ENCODE results near the gene CTDSPL.

The CTDSPL gene

DNA sequence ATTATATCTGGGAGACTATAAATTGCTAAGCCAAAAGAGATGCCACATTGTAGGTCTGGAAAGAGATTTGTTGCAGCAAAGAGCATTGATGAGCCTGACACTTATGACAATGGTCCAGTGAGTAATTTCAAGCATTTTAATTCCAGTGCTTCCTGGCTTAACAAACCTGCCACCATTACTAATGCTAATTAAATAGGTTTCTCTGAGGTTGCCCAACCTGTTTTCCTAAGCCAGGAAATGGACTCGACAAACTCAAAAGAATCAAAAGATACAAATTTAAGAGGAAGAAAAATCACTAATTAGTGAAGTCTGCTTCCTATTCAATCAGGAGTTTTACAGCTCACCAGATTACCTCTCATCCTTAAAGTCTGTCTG lies 36.7 kb upstream of the CTDSPL start:
- Histone ChIP-seq H3K27me3 (replicated peaks; ENCODE audit: control insufficient read depth, insufficient read depth, low read length, poor library complexity, severe bottlenecking) (no peaks in the 10 kb centered on the region), H3K27ac (ENCODE audit: insufficient read depth, low read length, poor library complexity, severe bottlenecking) (no peak overlapping the region), H3K4me3 (ENCODE audit: insufficient read depth, low read depth, low read length, poor library complexity, severe bottlenecking) (no peak overlapping the region), H3K36me3 (ENCODE audit: control insufficient read depth, insufficient read depth, low read length) (no peaks in the 10 kb centered on the region), H3K4me1 (ENCODE audit: control insufficient read depth, insufficient read depth, low read length, poor library complexity, severe bottlenecking) (no peaks in the 10 kb centered on the region), H3K9me3 (ENCODE audit: control insufficient read depth, low read length) (no peaks in the 10 kb centered on the region)
- no peak for DNase-seq

GRCh38 chr3:37825744-37826400 lies 35.8 kb upstream of the CTDSPL start:
- Histone ChIP-seq H3K27ac (ENCODE audit: insufficient read depth, low read length, poor library complexity, severe bottlenecking) (no peak overlapping the region), H3K27me3 (replicated peaks; ENCODE audit: control insufficient read depth, insufficient read depth, low read length, poor library complexity, severe bottlenecking) (no peaks in the 10 kb centered on the region), H3K9me3 (ENCODE audit: control insufficient read depth, low read length) (no peaks in the 10 kb centered on the region), H3K4me3 (ENCODE audit: insufficient read depth, low read depth, low read length, poor library complexity, severe bottlenecking) (no peak overlapping the region), H3K4me1 (ENCODE audit: control insufficient read depth, insufficient read depth, low read length, poor library complexity, severe bottlenecking) (no peaks in the 10 kb centered on the region), H3K36me3 (ENCODE audit: control insufficient read depth, insufficient read depth, low read length) (no peaks in the 10 kb centered on the region)
- no peak for DNase-seq

DNA sequence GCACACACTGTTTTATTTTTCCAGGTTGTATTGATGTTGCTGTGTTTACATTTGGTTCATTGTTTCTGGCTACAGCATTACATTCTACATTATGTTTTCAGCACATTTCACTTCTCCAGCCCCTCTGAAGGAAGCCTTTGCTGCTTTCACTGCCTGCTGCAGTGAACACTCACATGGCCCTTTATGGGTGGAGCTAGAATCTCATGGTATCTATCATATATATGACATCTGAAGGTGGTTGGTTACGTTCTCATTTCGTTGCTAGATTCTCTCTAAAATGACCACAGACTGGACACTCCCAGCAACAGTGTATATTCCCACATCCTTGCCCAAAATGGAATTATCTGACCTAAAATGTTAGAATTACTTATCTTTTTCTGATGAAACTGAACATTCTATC lies 35.2 kb upstream of the CTDSPL start:
- H3K4me1 ChIP-seq (ENCODE audit: control insufficient read depth, insufficient read depth, low read length, poor library complexity, severe bottlenecking): no peaks in the 10 kb centered on the region
- no peak overlapping the region for H3K4me3 ChIP-seq (ENCODE audit: insufficient read depth, low read depth, low read length, poor library complexity, severe bottlenecking)
- DNase-seq: no peak
- H3K9me3 ChIP-seq (ENCODE audit: control insufficient read depth, low read length): no peaks in the 10 kb centered on the region
- H3K27ac ChIP-seq (ENCODE audit: insufficient read depth, low read length, poor library complexity, severe bottlenecking): no peak overlapping the region
- no peaks in the 10 kb centered on the region for H3K36me3 ChIP-seq (ENCODE audit: control insufficient read depth, insufficient read depth, low read length)
- H3K27me3 ChIP-seq (replicated peaks; ENCODE audit: control insufficient read depth, insufficient read depth, low read length, poor library complexity, severe bottlenecking): no peaks in the 10 kb centered on the region

GRCh38 chr3:37826933-37827332 lies 34.7 kb upstream of the CTDSPL start:
- H3K27me3 ChIP-seq (replicated peaks; ENCODE audit: control insufficient read depth, insufficient read depth, low read length, poor library complexity, severe bottlenecking): no peaks in the 10 kb centered on the region
- H3K4me1 ChIP-seq (ENCODE audit: control insufficient read depth, insufficient read depth, low read length, poor library complexity, severe bottlenecking): no peaks in the 10 kb centered on the region
- no peak overlapping the region for H3K27ac ChIP-seq (ENCODE audit: insufficient read depth, low read length, poor library complexity, severe bottlenecking)
- no peak overlapping the region for H3K4me3 ChIP-seq (ENCODE audit: insufficient read depth, low read depth, low read length, poor library complexity, severe bottlenecking)
- no peak for DNase-seq
- H3K9me3 ChIP-seq (ENCODE audit: control insufficient read depth, low read length): no peaks in the 10 kb centered on the region
- no peaks in the 10 kb centered on the region for H3K36me3 ChIP-seq (ENCODE audit: control insufficient read depth, insufficient read depth, low read length)

DNA sequence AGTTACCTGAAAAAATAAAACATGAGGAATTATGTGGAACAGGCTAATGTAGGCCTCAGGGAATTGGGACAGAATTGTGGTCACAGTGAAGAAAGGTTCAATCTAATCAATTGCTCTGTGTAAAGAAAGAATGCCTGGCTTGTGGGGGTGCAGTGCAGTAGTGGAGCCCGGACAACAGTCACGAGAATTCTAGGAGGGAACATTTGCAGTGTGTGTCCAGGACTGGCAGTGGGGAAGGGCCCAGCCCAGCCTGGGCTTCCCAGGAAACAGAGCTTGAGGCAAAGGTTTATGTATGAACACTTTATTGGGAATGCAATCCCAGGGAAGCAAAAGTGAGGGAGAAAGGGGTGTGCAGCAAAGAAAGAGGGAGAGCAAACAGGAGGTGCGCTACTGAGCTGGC lies 29.2 kb upstream of the CTDSPL start:
- no peaks in the 10 kb centered on the region for H3K4me1 ChIP-seq (ENCODE audit: control insufficient read depth, insufficient read depth, low read length, poor library complexity, severe bottlenecking)
- H3K36me3 ChIP-seq (ENCODE audit: control insufficient read depth, insufficient read depth, low read length): no peaks in the 10 kb centered on the region
- no peaks in the 10 kb centered on the region for H3K27me3 ChIP-seq (replicated peaks; ENCODE audit: control insufficient read depth, insufficient read depth, low read length, poor library complexity, severe bottlenecking)
- no peak overlapping the region for H3K27ac ChIP-seq (ENCODE audit: insufficient read depth, low read length, poor library complexity, severe bottlenecking)
- H3K9me3 ChIP-seq (ENCODE audit: control insufficient read depth, low read length): no peaks in the 10 kb centered on the region
- no peak for DNase-seq
- no peak overlapping the region for H3K4me3 ChIP-seq (ENCODE audit: insufficient read depth, low read depth, low read length, poor library complexity, severe bottlenecking)

GRCh38 chr3:37833302-37834186 lies 28.1 kb upstream of the CTDSPL start:
- no peaks in the 10 kb centered on the region for H3K9me3 ChIP-seq (ENCODE audit: control insufficient read depth, low read length)
- no peak overlapping the region for H3K27ac ChIP-seq (ENCODE audit: insufficient read depth, low read length, poor library complexity, severe bottlenecking)
- no peaks in the 10 kb centered on the region for H3K27me3 ChIP-seq (replicated peaks; ENCODE audit: control insufficient read depth, insufficient read depth, low read length, poor library complexity, severe bottlenecking)
- no peak for DNase-seq
- no peaks in the 10 kb centered on the region for H3K4me1 ChIP-seq (ENCODE audit: control insufficient read depth, insufficient read depth, low read length, poor library complexity, severe bottlenecking)
- H3K36me3 ChIP-seq (ENCODE audit: control insufficient read depth, insufficient read depth, low read length): no peaks in the 10 kb centered on the region
- no peak overlapping the region for H3K4me3 ChIP-seq (ENCODE audit: insufficient read depth, low read depth, low read length, poor library complexity, severe bottlenecking)

GRCh38 chr3:37836589-37836988 lies 25.1 kb upstream of the CTDSPL start:
- Histone ChIP-seq H3K27ac (ENCODE audit: insufficient read depth, low read length, poor library complexity, severe bottlenecking) (no peak overlapping the region), H3K27me3 (replicated peaks; ENCODE audit: control insufficient read depth, insufficient read depth, low read length, poor library complexity, severe bottlenecking) (no peaks in the 10 kb centered on the region), H3K9me3 (ENCODE audit: control insufficient read depth, low read length) (no peaks in the 10 kb centered on the region), H3K4me1 (ENCODE audit: control insufficient read depth, insufficient read depth, low read length, poor library complexity, severe bottlenecking) (no peaks in the 10 kb centered on the region), H3K4me3 (ENCODE audit: insufficient read depth, low read depth, low read length, poor library complexity, severe bottlenecking) (no peak overlapping the region), H3K36me3 (ENCODE audit: control insufficient read depth, insufficient read depth, low read length) (no peaks in the 10 kb centered on the region)
- no peak for DNase-seq

- no peak overlapping the region for H3K27ac ChIP-seq (ENCODE audit: insufficient read depth, low read length, poor library complexity, severe bottlenecking)
- no peaks in the 10 kb centered on the region for H3K36me3 ChIP-seq (ENCODE audit: control insufficient read depth, insufficient read depth, low read length)
- H3K4me3 ChIP-seq (ENCODE audit: insufficient read depth, low read depth, low read length, poor library complexity, severe bottlenecking): no peak overlapping the region
- no peaks in the 10 kb centered on the region for H3K27me3 ChIP-seq (replicated peaks; ENCODE audit: control insufficient read depth, insufficient read depth, low read length, poor library complexity, severe bottlenecking)
- DNase-seq: no peak
- H3K9me3 ChIP-seq (ENCODE audit: control insufficient read depth, low read length): no peaks in the 10 kb centered on the region
- no peaks in the 10 kb centered on the region for H3K4me1 ChIP-seq (ENCODE audit: control insufficient read depth, insufficient read depth, low read length, poor library complexity, severe bottlenecking)
Measured at GRCh38 chr3:37847689-37848088, 14.0 kb upstream of the CTDSPL start.

- Histone ChIP-seq H3K36me3 (ENCODE audit: control insufficient read depth, insufficient read depth, low read length) (no peaks in the 10 kb centered on the region), H3K9me3 (ENCODE audit: control insufficient read depth, low read length) (no peaks in the 10 kb centered on the region), H3K4me1 (ENCODE audit: control insufficient read depth, insufficient read depth, low read length, poor library complexity, severe bottlenecking) (no peaks in the 10 kb centered on the region), H3K4me3 (ENCODE audit: insufficient read depth, low read depth, low read length, poor library complexity, severe bottlenecking) (no peak overlapping the region), H3K27me3 (replicated peaks; ENCODE audit: control insufficient read depth, insufficient read depth, low read length, poor library complexity, severe bottlenecking) (no peaks in the 10 kb centered on the region), H3K27ac (ENCODE audit: insufficient read depth, low read length, poor library complexity, severe bottlenecking) (no peak overlapping the region)
- no peak for DNase-seq
Measured at GRCh38 chr3:37849146-37849923, 12.3 kb upstream of the CTDSPL start.

DNA sequence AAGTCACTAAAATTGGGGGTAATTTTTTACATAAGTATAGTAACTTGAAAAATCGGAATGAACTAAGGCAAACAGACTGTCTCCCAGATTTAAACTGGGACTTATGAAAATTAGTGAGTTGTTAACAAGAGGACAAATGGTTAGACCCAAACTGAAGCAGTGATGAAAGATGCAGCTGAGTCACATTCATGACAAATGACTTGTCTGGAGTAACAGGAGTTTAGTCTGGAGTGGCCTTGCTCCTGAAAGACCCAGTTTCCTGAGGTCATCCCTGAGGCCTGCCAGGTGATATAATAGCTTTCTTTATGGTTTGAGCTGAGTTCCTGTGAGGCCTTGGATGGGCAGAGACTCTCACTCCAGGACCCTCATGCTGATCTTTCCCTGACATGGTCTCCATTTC lies 9.6 kb upstream of the CTDSPL start:
- Histone ChIP-seq H3K27me3 (replicated peaks; ENCODE audit: control insufficient read depth, insufficient read depth, low read length, poor library complexity, severe bottlenecking) (no peaks in the 10 kb centered on the region), H3K4me1 (ENCODE audit: control insufficient read depth, insufficient read depth, low read length, poor library complexity, severe bottlenecking) (no peaks in the 10 kb centered on the region), H3K27ac (ENCODE audit: insufficient read depth, low read length, poor library complexity, severe bottlenecking) (no peak overlapping the region), H3K36me3 (ENCODE audit: control insufficient read depth, insufficient read depth, low read length) (no peaks in the 10 kb centered on the region), H3K4me3 (ENCODE audit: insufficient read depth, low read depth, low read length, poor library complexity, severe bottlenecking) (no peak overlapping the region), H3K9me3 (ENCODE audit: control insufficient read depth, low read length) (no peaks in the 10 kb centered on the region)
- no peak for DNase-seq

Measured in effector memory CD4-positive, alpha-beta T cell (primary cell).